ENCODE measurements around the gene EXOSC5. TPM values are rescaled to one million over a fixed set of nuclear protein-coding genes. Genes with fewer than 3 reads are reported as not detected.

Gene EXOSC5
- total and polyA plus RNA-seq, 9 of the 15 experiments (the other 6 are each of a cell fraction or from before 2014, with no cell fraction given), result 10.9 to 75.5 (median 37.8) TPM

- POLR2A ChIA-PET, result interaction anchor here (0.8 kb wide), 1 partner anchor 25 kb away, joined by 3 read pairs; no protein-coding TSS in a partner anchor
- Histone ChIP-seq H3K4me1 (replicated peaks in 1 of 2; ENCODE audit: control insufficient read depth in 2 of 2, insufficient read depth in 2 of 2, low read length in 2 of 2) (peaks cover 7 to 17% of the 10 kb centered on the region in 2 experiments; a peak in 4 of 5 replicates), H4K20me1 (replicated peaks; ENCODE audit: control insufficient read depth, insufficient read depth, low read length) (no peaks in the 10 kb centered on the region), H3K4me3 (no peak overlapping the region), H3K27me3 (ENCODE audit: control insufficient read depth in 2 of 2, insufficient read depth in 2 of 2, low read length in 2 of 2) (no peaks in the 10 kb centered on the region), H3K9ac (ENCODE audit: insufficient read depth in 1 of 2, low read depth in 2 of 2, low read length in 2 of 2) (no peak overlapping the region), H2AFZ (ENCODE audit: low read depth, low read length) (no peak overlapping the region), H3K27ac (ENCODE audit: extremely low read depth, low read depth, low read length) (no peak overlapping the region), H3K4me2 (ENCODE audit: insufficient read depth, low read length) (no peak overlapping the region), H3K9me3 (replicated peaks; ENCODE audit: control insufficient read depth, insufficient read depth, low read depth, low read length) (no peaks in the 10 kb centered on the region), H3K36me3 (ENCODE audit: control insufficient read depth, insufficient read depth, low read length) (peaks cover 9% of the 10 kb centered on the region; the same call in 2 of the 3 replicates), H3K79me2 (ENCODE audit: control insufficient read depth, insufficient read depth, low read length) (peaks cover 12% of the 10 kb centered on the region), H3K9me1 (ENCODE audit: control insufficient read depth, insufficient read depth, low read length) (no peaks in the 10 kb centered on the region)
- no TSS peak for BruUV-seq (replicated peaks)
- no peak for FAIRE-seq
- 83% methylated on average over 1 of the region's 1 CpG for WGBS (ENCODE audit: insufficient coverage, low coverage, missing lambda C conversion rate)
- TF ChIP-seq RNF2 (IDR thresholded peaks at IDR 0.05) (no peak), BDP1 (IDR thresholded peaks at IDR 0.05; ENCODE audit: insufficient read depth, insufficient read length) (no peak), KDM1A (IDR thresholded peaks at IDR 0.05) (peak in 1 of 2 experiments; percentile 44; a peak in 1 of 4 replicates), CREBBP (IDR thresholded peaks at IDR 0.05; ENCODE audit: low read depth, low read length) (no peak), GATA2 (CRISPR knock-in tag; IDR thresholded peaks at IDR 0.05) (no peak), RBM25 (IDR thresholded peaks at IDR 0.05; ENCODE audit: low read depth, low read length, severe bottlenecking) (peak; percentile 18), ZNF324 (CRISPR knock-in tag; IDR thresholded peaks at IDR 0.05) (no peak), ZNF395 (CRISPR knock-in tag; IDR thresholded peaks at IDR 0.05) (no peak), POLR2H (tag; IDR thresholded peaks at IDR 0.05; ENCODE audit: low read depth) (no peak), ZNF398 (CRISPR knock-in tag; IDR thresholded peaks at IDR 0.05) (no peak), ZNF695 (CRISPR knock-in tag; IDR thresholded peaks at IDR 0.05) (no peak), ZNF609 (CRISPR knock-in tag; IDR thresholded peaks at IDR 0.05; ENCODE audit: borderline replicate concordance) (no peak), ZNF143 (CRISPR knock-in tag; IDR thresholded peaks at IDR 0.05) (no peak)
- no peak for ATAC-seq
- no peak for DNase-seq (ENCODE audit: extremely low read depth in 1 of 4, low spot score in 3 of 4)
- in situ Hi-C loops (cut with MboI) (no loop called here), intact Hi-C loops (cut with micrococcal nuclease) (loop anchor here (10.0 kb wide), 1 partner anchor 75 kb away; the partner anchor contains the start of gene DMAC2)
- CTCF ChIA-PET (ENCODE audit: low intra/inter-chr PET ratio), result no interaction called here
Observed at GRCh38 chr19:41359741-41360140, 37.4 kb downstream of the EXOSC5 start.
